BLaER1 (cell line): ENCODE data around the gene FASTK.

Experiments
- H3K27ac ChIP-seq: shearing (Covaris generic); formaldehyde crosslinking; 2 replicates; pipeline ENCODE4 v1.8.1; 2022
- H3K27me3 ChIP-seq: shearing (Covaris generic); formaldehyde crosslinking; 2 replicates; pipeline ENCODE4 v1.8.1; 2022
- H3K36me3 ChIP-seq: shearing (Covaris generic); formaldehyde crosslinking; 2 replicates; pipeline ENCODE4 v1.8.1; 2022
- H3K4me1 ChIP-seq: shearing (Covaris generic); formaldehyde crosslinking; 2 replicates; pipeline ENCODE4 v1.8.1; 2022
- H3K4me2 ChIP-seq: shearing (Covaris generic); formaldehyde crosslinking; 2 replicates; pipeline ENCODE4 v1.8.1; 2022
- H3K4me3 ChIP-seq: shearing (Covaris generic); formaldehyde crosslinking; 2 replicates; pipeline ENCODE4 v1.8.1; 2022
- H3K9ac ChIP-seq: shearing (Covaris generic); formaldehyde crosslinking; 2 replicates; pipeline ENCODE4 v1.8.1; 2022
- H3K9me3 ChIP-seq: shearing (Covaris generic); formaldehyde crosslinking; 2 replicates; pipeline ENCODE4 v1.8.1; 2022
- H4K20me1 ChIP-seq: shearing (Covaris generic); formaldehyde crosslinking; 2 replicates; pipeline ENCODE4 v1.8.1; 2022
- Cebpa-rat ChIP-seq: shearing (Covaris generic); IDR thresholded peaks from 2 replicates; pipeline ENCODE4 v1.8.1; 2022

FASTK gene

DNA sequence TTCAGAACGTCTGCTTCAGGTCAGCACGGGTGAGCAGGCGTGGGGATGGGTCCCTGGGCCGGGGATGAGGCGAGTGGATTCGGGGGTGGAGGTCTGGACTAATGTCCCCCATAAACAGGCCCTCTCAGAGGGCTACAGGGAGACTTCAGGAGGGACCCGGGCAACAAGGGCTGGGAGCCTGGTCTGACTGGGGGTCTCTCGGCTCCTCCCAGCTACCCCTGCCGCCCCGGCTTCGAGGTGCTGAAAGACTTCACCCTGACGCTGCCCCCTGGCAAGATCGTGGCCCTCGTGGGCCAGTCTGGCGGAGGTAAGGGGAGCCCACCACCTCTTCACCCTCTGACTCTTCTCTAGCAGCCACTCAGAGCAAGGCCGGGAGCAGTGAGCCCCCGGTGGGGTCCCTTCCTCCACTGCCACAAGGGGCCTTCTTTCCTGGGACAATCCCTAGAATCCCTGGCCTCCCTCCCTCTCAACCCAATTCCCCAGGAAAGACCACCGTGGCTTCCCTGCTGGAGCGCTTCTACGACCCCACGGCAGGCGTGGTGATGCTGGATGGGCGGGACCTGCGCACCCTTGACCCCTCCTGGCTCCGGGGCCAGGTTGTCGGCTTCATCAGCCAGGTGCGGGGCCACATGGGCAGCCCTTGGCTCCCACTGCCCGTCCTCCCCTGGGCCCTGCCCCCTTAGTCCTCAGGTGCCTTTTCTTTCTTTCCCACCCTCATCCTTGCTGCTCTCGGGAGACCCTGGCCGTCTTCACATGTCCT is 39.8 kb downstream of the FASTK start:
- Histone ChIP-seq H4K20me1 (peaks cover 16% of the 10 kb centered on the region), H3K36me3 (peaks cover 32% of the 10 kb centered on the region), H3K9me3 (no peaks in the 10 kb centered on the region), H3K4me1 (peaks cover 33% of the 10 kb centered on the region), H3K4me3 (no peak overlapping the region), H3K4me2 (peak overlapping the region; percentile 83), H3K9ac (no peak overlapping the region), H3K27me3 (no peaks in the 10 kb centered on the region), H3K27ac (0 out of 2 replicates have a peak overlapping the region, but pooled peaks have one; percentile 57)
- no peak for TF ChIP-seq Cebpa-rat

DNA sequence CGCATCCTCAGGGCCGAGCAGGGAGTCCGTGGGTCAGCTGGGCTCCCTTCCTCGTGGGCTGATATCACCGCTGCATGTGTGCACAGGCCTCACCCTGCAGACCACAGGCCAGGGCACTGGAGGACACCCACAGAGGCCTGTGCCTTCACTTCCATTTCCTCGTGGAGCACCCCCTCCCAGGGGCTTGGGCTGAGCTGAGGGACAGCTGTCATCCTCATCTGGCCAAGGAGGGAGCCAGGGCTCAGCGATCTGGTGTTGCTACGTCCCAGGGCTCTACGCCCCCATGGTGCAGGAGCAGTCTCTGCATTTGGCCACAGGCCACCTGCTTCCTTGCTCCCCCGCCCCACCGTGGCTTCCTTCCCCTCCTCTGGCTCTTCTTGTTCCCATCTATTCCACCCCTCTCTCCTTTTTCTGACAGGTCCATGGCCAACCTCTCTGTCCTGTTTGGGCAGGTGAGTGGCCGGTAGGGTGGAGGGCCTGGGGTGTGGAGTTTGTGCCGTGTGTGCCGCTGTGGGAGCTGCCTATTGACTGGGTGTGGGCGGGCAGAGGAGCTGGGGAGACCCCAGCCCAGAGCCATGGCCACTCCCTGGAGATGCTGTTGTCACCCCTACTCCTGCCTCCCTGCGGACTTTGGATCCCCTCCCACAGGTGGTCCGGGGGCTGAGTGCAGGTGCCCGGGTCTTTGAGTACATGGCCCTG is 40.6 kb downstream of the FASTK start:
- H3K4me3 ChIP-seq = no peak overlapping the region
- peaks cover 16% of the 10 kb centered on the region for H4K20me1 ChIP-seq
- no peaks in the 10 kb centered on the region for H3K27me3 ChIP-seq
- H3K4me2 ChIP-seq = peak overlapping the region; percentile 83
- H3K4me1 ChIP-seq = peaks cover 33% of the 10 kb centered on the region
- H3K36me3 ChIP-seq = peaks cover 34% of the 10 kb centered on the region
- peak overlapping the region; percentile 57; the same call in 1 of the 2 replicates for H3K27ac ChIP-seq
- H3K9ac ChIP-seq = 0 out of 2 replicates have a peak overlapping the region, but pooled peaks have one; percentile 17
- TF ChIP-seq Cebpa-rat = no peak
- H3K9me3 ChIP-seq = no peaks in the 10 kb centered on the region

- TF ChIP-seq Cebpa-rat = no peak
- Histone ChIP-seq H3K4me3 (no peak overlapping the region), H3K9ac (peak overlapping the region; percentile 57; the same call in 1 of the 2 replicates), H3K9me3 (no peaks in the 10 kb centered on the region), H3K27ac (peak overlapping the region; percentile 75), H3K27me3 (no peaks in the 10 kb centered on the region), H3K4me1 (peaks cover 33% of the 10 kb centered on the region), H3K4me2 (peak overlapping the region; percentile 83), H3K36me3 (peaks cover 40% of the 10 kb centered on the region), H4K20me1 (peaks cover 16% of the 10 kb centered on the region)
These were observed 41.4 kb downstream of the FASTK start for GRCh38 chr7:151038951-151039849.

DNA sequence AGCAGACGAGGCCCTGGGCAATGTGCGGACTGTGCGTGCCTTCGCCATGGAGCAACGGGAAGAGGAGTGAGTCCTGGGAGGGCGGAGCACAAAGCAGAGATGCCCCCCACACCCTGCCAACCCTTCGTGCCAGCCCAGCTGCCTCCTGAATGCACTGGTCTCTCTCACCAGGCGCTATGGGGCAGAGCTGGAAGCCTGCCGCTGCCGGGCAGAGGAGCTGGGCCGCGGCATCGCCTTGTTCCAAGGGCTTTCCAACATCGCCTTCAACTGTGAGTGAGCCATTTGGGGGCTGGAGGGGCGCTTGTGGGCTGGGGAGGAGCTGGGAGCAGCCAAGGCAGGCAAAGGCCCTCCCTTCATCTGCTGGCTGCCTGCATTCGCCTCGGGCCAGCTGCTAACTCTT is 44.7 kb downstream of the FASTK start:
- no peak overlapping the region for H3K4me3 ChIP-seq
- H3K36me3 ChIP-seq = peaks cover 51% of the 10 kb centered on the region
- H3K27ac ChIP-seq = no peak overlapping the region
- H3K9ac ChIP-seq = no peak overlapping the region
- H3K9me3 ChIP-seq = no peaks in the 10 kb centered on the region
- no peak overlapping the region for H3K4me2 ChIP-seq
- H3K4me1 ChIP-seq = peaks cover 33% of the 10 kb centered on the region
- peaks cover 22% of the 10 kb centered on the region for H4K20me1 ChIP-seq
- no peak for TF ChIP-seq Cebpa-rat
- no peaks in the 10 kb centered on the region for H3K27me3 ChIP-seq

GRCh38 chr7:151035026-151035717 is 45.4 kb downstream of the FASTK start:
- Histone ChIP-seq H3K9ac (no peak overlapping the region), H4K20me1 (peaks cover 16% of the 10 kb centered on the region), H3K9me3 (no peaks in the 10 kb centered on the region), H3K4me1 (peaks cover 26% of the 10 kb centered on the region), H3K4me3 (no peak overlapping the region), H3K27me3 (no peaks in the 10 kb centered on the region), H3K36me3 (peaks cover 51% of the 10 kb centered on the region), H3K4me2 (no peak overlapping the region), H3K27ac (no peak overlapping the region)
- no peak for TF ChIP-seq Cebpa-rat

DNA sequence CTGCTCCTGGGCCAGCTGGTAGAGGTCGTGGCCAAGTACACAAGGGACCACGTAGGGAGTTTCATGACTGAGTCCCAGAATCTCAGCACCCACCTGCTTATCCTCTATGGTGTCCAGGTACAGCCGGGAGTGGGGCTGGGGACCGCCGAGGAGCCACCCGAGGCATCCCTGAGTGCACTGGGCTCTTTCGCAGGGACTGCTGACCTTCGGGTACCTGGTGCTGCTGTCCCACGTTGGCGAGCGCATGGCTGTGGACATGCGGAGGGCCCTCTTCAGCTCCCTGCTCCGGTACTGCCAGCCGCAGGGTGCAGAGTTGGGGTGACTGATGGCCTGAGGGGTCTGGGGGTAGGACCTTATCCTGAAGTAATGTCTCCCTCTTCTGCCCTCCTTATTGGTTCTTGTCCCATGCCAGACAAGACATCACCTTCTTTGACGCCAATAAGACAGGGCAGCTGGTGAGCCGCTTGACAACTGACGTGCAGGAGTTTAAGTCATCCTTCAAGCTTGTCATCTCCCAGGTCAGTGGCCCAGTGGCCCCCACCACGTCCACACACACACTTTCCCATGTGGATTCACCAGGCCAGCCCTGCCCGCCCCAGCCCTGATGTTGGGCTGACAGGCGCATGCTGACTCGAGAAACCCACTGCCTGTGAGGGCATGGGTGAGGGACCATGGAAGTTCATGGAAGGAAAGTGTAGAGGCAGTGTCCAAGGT is 46.1 kb downstream of the FASTK start:
- Histone ChIP-seq H3K4me1 (peaks cover 26% of the 10 kb centered on the region), H3K27ac (no peak overlapping the region), H3K36me3 (peaks cover 51% of the 10 kb centered on the region), H3K9me3 (no peaks in the 10 kb centered on the region), H3K9ac (no peak overlapping the region), H3K27me3 (no peaks in the 10 kb centered on the region), H3K4me3 (no peak overlapping the region), H3K4me2 (no peak overlapping the region), H4K20me1 (peaks cover 9% of the 10 kb centered on the region)
- no peak for TF ChIP-seq Cebpa-rat

DNA sequence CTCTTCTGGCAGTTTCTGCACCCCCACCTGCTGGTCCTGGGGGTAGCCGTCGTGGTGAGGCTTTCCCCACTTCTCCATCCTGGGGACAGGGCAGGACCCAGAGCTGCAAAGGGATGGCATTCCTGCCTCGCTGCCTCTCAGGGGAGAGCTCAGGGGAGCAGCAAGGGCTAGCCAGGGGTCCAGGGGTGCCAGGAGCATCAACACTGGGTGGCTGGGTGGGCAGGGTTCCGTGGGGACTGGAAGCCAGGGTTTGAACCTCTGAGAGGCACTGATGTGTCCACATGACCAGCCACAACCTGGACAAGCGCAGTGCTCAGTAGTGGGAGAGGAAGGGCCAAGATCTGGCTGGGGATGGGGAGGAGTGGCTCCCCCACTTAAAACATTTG is 46.8 kb downstream of the FASTK start:
- no peaks in the 10 kb centered on the region for H3K9me3 ChIP-seq
- H4K20me1 ChIP-seq = 0 out of 2 replicates have a peak, but pooled peaks cover 7% of the 10 kb centered on the region
- H3K4me1 ChIP-seq = peaks cover 26% of the 10 kb centered on the region
- no peak overlapping the region for H3K4me2 ChIP-seq
- peaks cover 51% of the 10 kb centered on the region for H3K36me3 ChIP-seq
- no peak overlapping the region for H3K9ac ChIP-seq
- no peak for TF ChIP-seq Cebpa-rat
- no peaks in the 10 kb centered on the region for H3K27me3 ChIP-seq
- no peak overlapping the region for H3K27ac ChIP-seq
- H3K4me3 ChIP-seq = no peak overlapping the region

- H3K4me2 ChIP-seq = no peak overlapping the region
- H4K20me1 ChIP-seq = 0 out of 2 replicates have a peak, but pooled peaks cover 7% of the 10 kb centered on the region
- H3K27ac ChIP-seq = no peak overlapping the region
- no peak overlapping the region for H3K4me3 ChIP-seq
- H3K9ac ChIP-seq = 0 out of 2 replicates have a peak overlapping the region, but pooled peaks have one; percentile 6
- no peak for TF ChIP-seq Cebpa-rat
- H3K27me3 ChIP-seq = no peaks in the 10 kb centered on the region
- no peaks in the 10 kb centered on the region for H3K9me3 ChIP-seq
- peaks cover 51% of the 10 kb centered on the region for H3K36me3 ChIP-seq
- H3K4me1 ChIP-seq = peaks cover 20% of the 10 kb centered on the region
These were observed 47.4 kb downstream of the FASTK start for GRCh38 chr7:151032936-151033863.
